Neural crest cell (in vitro differentiated cells): ENCODE measurements around the gene CAMKK2. TPM values are rescaled to one million over a fixed set of nuclear protein-coding genes. Genes with fewer than 3 reads are reported as not detected.
A peak's percentile ranks its signal among the peaks of the same experiment; 100 is the strongest.

ENCODE experiments used
- DNase-seq: peaks from one replicate; pipeline ENCODE4 v3.0.0; 2021; ENCODE audit warnings: low read depth, mixed read lengths, low spot score
- H3K27ac Mint-ChIP-seq: one replicate; pipeline ENCODE4 v1.8.0; 2021; ENCODE audit warnings: mild to moderate bottlenecking, mixed read lengths; ENCODE audit not compliant: unreplicated experiment
- H3K27me3 Mint-ChIP-seq: 2 replicates; pipeline ENCODE4 v1.8.0; 2021; ENCODE audit warnings: low read depth, mild to moderate bottlenecking, mixed read lengths
- H3K36me3 Mint-ChIP-seq: 2 replicates; pipeline ENCODE4 v1.8.0; 2021; ENCODE audit warnings: low read depth, mild to moderate bottlenecking, mixed read lengths
- H3K4me1 Mint-ChIP-seq: 2 replicates; pipeline ENCODE4 v1.8.0; 2021; ENCODE audit warnings: mixed read lengths
- H3K4me3 Mint-ChIP-seq: one replicate; pipeline ENCODE4 v1.8.0; 2021; ENCODE audit warnings: mild to moderate bottlenecking, mixed read lengths
- H3K9me3 Mint-ChIP-seq: 2 replicates; pipeline ENCODE4 v1.8.0; 2021; ENCODE audit warnings: mixed read lengths
- total RNA-seq: library from RNA; stranded (reverse); gene quantifications from 2 replicates; pipeline ENCODE4 v1.2.1, GENCODE V29; 2021
- TF ChIP-seq, protein P1 (sequence below): fragments of 200-600 bp; sonication (generic); conservative IDR thresholded peaks from 2 replicates; pipeline ENCODE4 v1.5.0; 2021; ENCODE audit warnings: antibody characterized with exemption, mild to moderate bottlenecking

Gene CAMKK2
- total RNA-seq, 1 donor from 2014 or later: 43.1 TPM

DNA sequence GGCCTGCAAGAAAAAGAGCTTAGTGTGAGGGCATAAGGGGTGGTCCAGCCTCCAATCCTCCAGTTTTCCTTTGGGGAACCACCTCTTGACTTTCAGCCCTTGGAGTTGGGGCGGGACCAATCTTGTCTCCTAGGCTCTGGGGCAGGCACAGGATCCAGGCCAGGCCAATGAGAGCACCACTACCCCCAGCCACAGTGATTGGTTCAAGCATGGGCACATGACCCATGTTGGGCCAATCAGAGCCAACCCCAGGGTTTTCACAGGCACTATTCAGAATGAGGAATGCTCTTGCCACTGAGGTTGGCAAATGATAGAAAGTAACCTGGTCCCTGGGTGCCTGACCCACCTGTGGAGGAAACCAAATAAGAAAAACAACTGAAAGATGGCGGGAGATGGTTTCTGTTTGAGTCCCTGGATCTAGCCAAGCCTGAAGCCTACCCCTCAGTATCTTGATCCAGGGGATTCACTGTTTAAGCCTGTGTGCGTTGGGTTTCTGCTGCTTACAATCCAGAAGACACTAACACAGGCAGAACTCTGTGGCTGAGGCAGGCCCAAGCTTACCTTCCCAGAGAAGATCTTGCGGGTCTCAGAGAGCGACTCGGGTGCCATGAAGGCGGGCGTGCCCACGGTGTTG lies 43.7 kb downstream of the CAMKK2 start:
- Mint-ChIP-seq H3K36me3 (peaks cover 25% of the 10 kb centered on the region), H3K9me3 (no peaks in the 10 kb centered on the region), H3K4me3 (no peak overlapping the region), H3K4me1 (no peaks in the 10 kb centered on the region), H3K27me3 (no peaks in the 10 kb centered on the region), H3K27ac (no peak overlapping the region)
- TF ChIP-seq, protein P1, sequence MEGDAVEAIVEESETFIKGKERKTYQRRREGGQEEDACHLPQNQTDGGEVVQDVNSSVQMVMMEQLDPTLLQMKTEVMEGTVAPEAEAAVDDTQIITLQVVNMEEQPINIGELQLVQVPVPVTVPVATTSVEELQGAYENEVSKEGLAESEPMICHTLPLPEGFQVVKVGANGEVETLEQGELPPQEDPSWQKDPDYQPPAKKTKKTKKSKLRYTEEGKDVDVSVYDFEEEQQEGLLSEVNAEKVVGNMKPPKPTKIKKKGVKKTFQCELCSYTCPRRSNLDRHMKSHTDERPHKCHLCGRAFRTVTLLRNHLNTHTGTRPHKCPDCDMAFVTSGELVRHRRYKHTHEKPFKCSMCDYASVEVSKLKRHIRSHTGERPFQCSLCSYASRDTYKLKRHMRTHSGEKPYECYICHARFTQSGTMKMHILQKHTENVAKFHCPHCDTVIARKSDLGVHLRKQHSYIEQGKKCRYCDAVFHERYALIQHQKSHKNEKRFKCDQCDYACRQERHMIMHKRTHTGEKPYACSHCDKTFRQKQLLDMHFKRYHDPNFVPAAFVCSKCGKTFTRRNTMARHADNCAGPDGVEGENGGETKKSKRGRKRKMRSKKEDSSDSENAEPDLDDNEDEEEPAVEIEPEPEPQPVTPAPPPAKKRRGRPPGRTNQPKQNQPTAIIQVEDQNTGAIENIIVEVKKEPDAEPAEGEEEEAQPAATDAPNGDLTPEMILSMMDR: no peak
- DNase-seq: no peak

DNA sequence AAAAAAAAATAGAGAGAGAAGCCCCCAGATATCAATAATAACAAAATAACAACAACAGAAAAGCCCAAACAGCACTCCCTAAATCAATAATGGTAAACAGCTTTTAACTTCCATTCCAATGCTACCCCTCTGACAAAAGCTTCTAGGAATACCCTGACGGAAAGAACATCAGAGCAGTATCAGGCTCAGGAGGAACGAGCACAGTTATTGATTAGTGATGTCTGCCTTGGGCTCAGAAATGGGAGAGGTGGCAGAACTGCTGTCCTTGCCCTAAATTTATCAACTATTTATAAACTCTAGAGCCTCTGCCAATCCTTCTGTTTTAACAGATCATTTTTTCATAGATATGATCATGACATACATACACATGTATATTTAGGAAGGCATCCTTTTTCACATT lies 44.7 kb downstream of the CAMKK2 start:
- TF ChIP-seq, protein P1: no peak
- no peak overlapping the region for H3K4me3 Mint-ChIP-seq
- H3K9me3 Mint-ChIP-seq: no peaks in the 10 kb centered on the region
- no peak overlapping the region for H3K27ac Mint-ChIP-seq
- DNase-seq: no peak
- no peaks in the 10 kb centered on the region for H3K4me1 Mint-ChIP-seq
- H3K27me3 Mint-ChIP-seq: no peaks in the 10 kb centered on the region
- peaks cover 25% of the 10 kb centered on the region for H3K36me3 Mint-ChIP-seq

DNA sequence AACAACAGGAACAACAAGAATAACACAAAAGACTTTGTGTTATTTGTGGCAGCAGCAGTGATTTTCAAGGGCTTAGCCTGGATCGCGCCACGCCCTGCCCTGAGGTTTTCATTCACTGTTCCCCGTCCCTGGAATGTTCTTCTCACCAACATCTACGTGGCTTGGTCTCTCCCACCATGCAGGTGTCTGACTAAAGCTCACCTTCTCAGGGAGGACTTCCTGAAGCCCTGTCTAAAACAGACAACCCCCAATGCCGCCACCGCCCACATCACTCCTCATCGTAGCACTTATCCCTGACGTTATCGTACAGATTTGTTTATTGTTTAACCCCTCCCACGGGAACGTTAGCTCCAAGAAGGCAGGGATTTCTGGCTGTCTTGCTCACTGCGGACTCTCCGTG lies 46.1 kb downstream of the CAMKK2 start:
- no peaks in the 10 kb centered on the region for H3K4me1 Mint-ChIP-seq
- no peaks in the 10 kb centered on the region for H3K27me3 Mint-ChIP-seq
- TF ChIP-seq, protein P1: no peak
- peaks cover 20% of the 10 kb centered on the region for H3K36me3 Mint-ChIP-seq
- H3K27ac Mint-ChIP-seq: no peak overlapping the region
- H3K4me3 Mint-ChIP-seq: no peak overlapping the region
- no peaks in the 10 kb centered on the region for H3K9me3 Mint-ChIP-seq
- no peak for DNase-seq

DNA sequence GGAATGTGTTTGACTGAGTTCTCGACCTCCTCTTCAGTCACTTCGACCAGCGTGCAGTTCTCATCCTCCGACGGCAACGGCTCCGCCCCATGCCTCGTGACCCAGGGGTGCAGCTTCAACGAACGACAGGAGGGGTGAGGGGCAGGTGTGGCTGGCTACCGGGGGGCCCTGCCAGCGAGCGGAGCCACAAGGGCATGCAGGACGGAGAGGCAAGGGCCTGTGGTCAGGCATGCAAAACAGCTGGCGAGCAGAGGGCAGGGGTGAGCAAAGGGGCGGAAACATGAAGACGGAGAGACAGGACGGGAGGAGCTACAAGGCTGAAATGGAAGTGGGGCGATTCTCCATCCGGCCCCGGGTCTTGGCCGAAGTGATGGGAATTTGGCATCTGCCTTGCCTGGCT lies 47.9 kb downstream of the CAMKK2 start:
- no peak for DNase-seq
- H3K36me3 Mint-ChIP-seq: peaks cover 17% of the 10 kb centered on the region
- no peaks in the 10 kb centered on the region for H3K27me3 Mint-ChIP-seq
- H3K4me1 Mint-ChIP-seq: no peaks in the 10 kb centered on the region
- TF ChIP-seq, protein P1: no peak
- no peak overlapping the region for H3K4me3 Mint-ChIP-seq
- no peaks in the 10 kb centered on the region for H3K9me3 Mint-ChIP-seq
- H3K27ac Mint-ChIP-seq: no peak overlapping the region

DNA sequence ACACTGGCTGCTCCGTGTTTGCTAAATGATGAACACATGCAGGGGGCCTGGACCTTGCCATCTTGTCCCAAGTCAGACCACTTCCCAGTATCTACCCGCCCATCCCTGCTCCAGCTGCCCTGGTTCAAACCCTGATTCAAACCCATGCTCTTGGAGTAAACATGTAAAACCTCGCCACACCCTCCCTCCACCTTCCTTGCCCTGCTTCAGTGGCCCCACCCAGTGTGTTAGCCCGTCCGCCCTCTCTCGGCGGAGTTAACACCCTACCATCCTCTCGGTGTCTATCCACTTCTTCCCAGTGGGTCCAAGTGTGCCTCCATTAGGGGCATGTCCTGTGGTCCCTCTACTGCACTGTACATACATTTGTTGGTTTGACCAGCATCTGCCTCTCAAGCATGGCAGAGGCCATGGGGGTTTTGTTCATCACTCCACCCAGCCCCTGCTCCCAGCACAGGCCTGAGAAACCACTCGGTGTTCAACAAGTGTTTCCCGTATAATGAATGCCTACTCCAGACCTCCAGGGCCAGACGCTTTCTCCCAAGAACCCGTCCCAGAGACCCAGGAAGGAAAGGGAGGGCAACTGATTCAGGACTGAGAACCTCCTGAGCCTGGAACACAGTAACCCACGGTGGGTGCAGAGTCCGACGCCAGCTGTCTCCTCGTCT lies 49.5 kb downstream of the CAMKK2 start:
- Mint-ChIP-seq H3K27ac (peak overlapping the region; percentile 64), H3K4me3 (no peak overlapping the region), H3K4me1 (no peaks in the 10 kb centered on the region), H3K9me3 (no peaks in the 10 kb centered on the region), H3K27me3 (no peaks in the 10 kb centered on the region), H3K36me3 (peaks cover 8% of the 10 kb centered on the region)
- TF ChIP-seq, protein P1: no peak
- DNase-seq: no peak
